SK-N-SH treated with all-trans-retinoic acid at 6 μM for 48 hours (cell line): Measurements from ENCODE around the gene TSC1.

Experiments
- ATAC-seq: fragments of 200-7000 bp; cut with Tn5 transposase; 3 replicates; pipeline ENCODE4 v1.9.1; 2020; ENCODE audit warnings: mild to moderate bottlenecking, moderate library complexity
- ARNTL ChIP-seq: fragments of 450-650 bp; formaldehyde crosslinking; IDR thresholded peaks from 2 replicates; pipeline ENCODE4 v1.5.0; 2020; ENCODE audit warnings: low read depth, mild to moderate bottlenecking, moderate library complexity, borderline replicate concordance
- BACH2 ChIP-seq: fragments of 250-450 bp; sonication (Bioruptor Pico); IDR thresholded peaks from 2 replicates; pipeline ENCODE4 v1.9.0; 2021; ENCODE audit warnings: mild to moderate bottlenecking, borderline replicate concordance
- CSDC2 ChIP-seq: fragments of 250-450 bp; sonication (Bioruptor Pico); IDR thresholded peaks from 2 replicates; pipeline ENCODE4 v1.5.0; 2020; ENCODE audit warnings: mild to moderate bottlenecking, moderate library complexity
- ESRRG ChIP-seq: fragments of 250-450 bp; sonication (Bioruptor Pico); IDR thresholded peaks from 2 replicates; pipeline ENCODE4 v1.6.1; 2021; ENCODE audit warnings: mild to moderate bottlenecking
- GLIS3 ChIP-seq: fragments of 250-450 bp; sonication (Bioruptor Pico); IDR thresholded peaks from 2 replicates; pipeline ENCODE4 v1.5.0; 2020; ENCODE audit warnings: mild to moderate bottlenecking, moderate library complexity
- ISL1 ChIP-seq: fragments of 250-450 bp; sonication (Bioruptor Pico); IDR thresholded peaks from 2 replicates; pipeline ENCODE4 v2.1.2; 2022; ENCODE audit warnings: mild to moderate bottlenecking, moderate library complexity
- OSR1 ChIP-seq: fragments of 250-450 bp; sonication (Bioruptor Pico); IDR thresholded peaks from 2 replicates; pipeline ENCODE4 v1.8.0; 2022; ENCODE audit warnings: moderate library complexity, mild to moderate bottlenecking, inconsistent platforms
- PPARA ChIP-seq: fragments of 250-450 bp; sonication (Bioruptor Pico); IDR thresholded peaks from 2 replicates; pipeline ENCODE4 v1.5.0; 2020; ENCODE audit warnings: mild to moderate bottlenecking, borderline replicate concordance
- RARB ChIP-seq: fragments of 250-450 bp; sonication (Bioruptor Pico); IDR thresholded peaks from 2 replicates; pipeline ENCODE4 v1.8.0; 2021; ENCODE audit warnings: mild to moderate bottlenecking, moderate library complexity
- SNAI2 ChIP-seq: fragments of 250-450 bp; sonication (Bioruptor Pico); IDR thresholded peaks from 2 replicates; pipeline ENCODE4 v1.5.0; 2020; ENCODE audit warnings: mild to moderate bottlenecking, moderate library complexity
- ZC3H10 ChIP-seq: fragments of 250-450 bp; sonication (Bioruptor Pico); IDR thresholded peaks from 2 replicates; pipeline ENCODE4 v1.5.1; 2021; ENCODE audit warnings: mild to moderate bottlenecking, moderate library complexity
- ZFP3 ChIP-seq: fragments of 250-450 bp; sonication (Bioruptor Pico); IDR thresholded peaks from 2 replicates; pipeline ENCODE4 v1.5.0; 2020; ENCODE audit warnings: mild to moderate bottlenecking, moderate library complexity
- ZFP30 ChIP-seq: fragments of 450-650 bp; formaldehyde crosslinking; IDR thresholded peaks from 2 replicates; pipeline ENCODE4 v1.5.0; 2022; ENCODE audit warnings: mild to moderate bottlenecking, moderate library complexity
- ZNF565 ChIP-seq: fragments of 450-650 bp; formaldehyde crosslinking; conservative IDR thresholded peaks from 2 replicates; pipeline ENCODE4 v1.5.0; 2020; ENCODE audit warnings: low read depth, mild to moderate bottlenecking, moderate library complexity
- ZNF70 ChIP-seq: fragments of 450-650 bp; formaldehyde crosslinking; IDR thresholded peaks from 2 replicates; pipeline ENCODE4 v1.5.0; 2020; ENCODE audit warnings: mild to moderate bottlenecking, moderate library complexity
- ZNF8 ChIP-seq: fragments of 450-650 bp; formaldehyde crosslinking; IDR thresholded peaks from 2 replicates; pipeline ENCODE4 v1.5.0; 2020; ENCODE audit warnings: mild to moderate bottlenecking, moderate library complexity
- TF ChIP-seq, protein P1 (sequence below): fragments of 250-450 bp; sonication (Bioruptor Pico); IDR thresholded peaks from 2 replicates; pipeline ENCODE4 v1.5.1; 2021; ENCODE audit warnings: mild to moderate bottlenecking, moderate library complexity
- TF ChIP-seq, protein P2 (sequence below): fragments of 250-450 bp; sonication (Bioruptor Pico); IDR thresholded peaks from 2 replicates; pipeline ENCODE4 v1.5.1; 2020; ENCODE audit warnings: low read depth, mild to moderate bottlenecking, moderate library complexity
- TF ChIP-seq, protein P3 (sequence below): fragments of 250-450 bp; sonication (Bioruptor Pico); IDR thresholded peaks from 2 replicates; pipeline ENCODE4 v1.8.0; 2021; ENCODE audit warnings: low read depth, mild to moderate bottlenecking, moderate library complexity, borderline replicate concordance
- TF ChIP-seq, protein P4 (sequence below): fragments of 250-450 bp; sonication (Bioruptor Pico); IDR thresholded peaks from 2 replicates; pipeline ENCODE4 v1.8.0; 2020; ENCODE audit warnings: mild to moderate bottlenecking, moderate library complexity, borderline replicate concordance

TSC1 gene

DNA sequence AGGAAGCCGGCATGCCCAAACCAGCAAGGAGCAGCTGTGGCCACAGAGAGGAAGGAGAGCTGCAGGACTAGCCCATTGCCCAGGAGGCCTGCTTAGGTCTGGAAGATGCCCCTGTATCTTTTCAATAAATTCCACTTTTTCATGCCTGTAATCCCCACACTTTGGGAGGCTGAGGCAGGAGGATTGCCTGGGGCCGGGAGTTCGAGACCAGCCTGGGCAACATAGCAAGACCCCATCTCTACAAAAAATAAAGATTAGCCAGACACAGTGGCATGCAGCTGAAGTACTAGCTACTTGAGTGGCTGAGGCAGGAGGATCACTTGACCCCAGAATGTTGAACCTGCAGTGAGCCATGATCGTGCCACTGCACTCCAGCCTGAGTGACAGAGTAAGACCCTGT lies 5.3 kb upstream of the TSC1 start:
- ATAC-seq, result no peak
- TF ChIP-seq, protein P1, sequence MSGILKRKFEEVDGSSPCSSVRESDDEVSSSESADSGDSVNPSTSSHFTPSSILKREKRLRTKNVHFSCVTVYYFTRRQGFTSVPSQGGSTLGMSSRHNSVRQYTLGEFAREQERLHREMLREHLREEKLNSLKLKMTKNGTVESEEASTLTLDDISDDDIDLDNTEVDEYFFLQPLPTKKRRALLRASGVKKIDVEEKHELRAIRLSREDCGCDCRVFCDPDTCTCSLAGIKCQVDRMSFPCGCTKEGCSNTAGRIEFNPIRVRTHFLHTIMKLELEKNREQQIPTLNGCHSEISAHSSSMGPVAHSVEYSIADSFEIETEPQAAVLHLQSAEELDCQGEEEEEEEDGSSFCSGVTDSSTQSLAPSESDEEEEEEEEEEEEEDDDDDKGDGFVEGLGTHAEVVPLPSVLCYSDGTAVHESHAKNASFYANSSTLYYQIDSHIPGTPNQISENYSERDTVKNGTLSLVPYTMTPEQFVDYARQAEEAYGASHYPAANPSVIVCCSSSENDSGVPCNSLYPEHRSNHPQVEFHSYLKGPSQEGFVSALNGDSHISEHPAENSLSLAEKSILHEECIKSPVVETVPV, result no peak

DNA sequence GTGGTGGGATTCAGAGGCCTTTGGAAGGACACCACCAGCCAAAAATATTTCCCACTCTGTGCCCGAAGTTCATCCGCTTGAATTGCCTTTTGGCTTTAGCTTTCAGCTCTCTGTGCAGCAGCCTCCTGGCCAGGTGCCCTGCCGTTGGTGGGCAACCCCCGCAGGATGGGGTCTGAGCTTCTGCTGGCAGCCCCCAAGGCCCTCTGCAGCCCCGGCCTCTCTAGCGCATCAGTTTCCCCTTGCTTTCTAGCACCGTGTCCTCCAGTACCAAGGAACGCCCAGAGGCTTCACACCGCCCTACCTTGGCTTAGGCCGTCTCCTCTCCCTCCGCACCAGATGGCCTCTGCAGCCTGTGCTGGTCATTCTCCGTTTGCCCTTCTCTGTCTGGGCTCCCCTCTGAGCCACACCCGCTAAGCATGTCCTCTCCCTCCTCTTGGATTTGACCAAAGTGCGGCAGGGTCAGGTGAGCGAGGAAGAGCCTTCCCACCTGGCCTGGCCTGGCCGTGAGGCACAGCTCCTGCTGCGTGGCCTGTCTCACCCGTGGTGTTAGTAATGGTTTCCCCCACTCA lies 4.2 kb upstream of the TSC1 start:
- TF ChIP-seq, protein P2, sequence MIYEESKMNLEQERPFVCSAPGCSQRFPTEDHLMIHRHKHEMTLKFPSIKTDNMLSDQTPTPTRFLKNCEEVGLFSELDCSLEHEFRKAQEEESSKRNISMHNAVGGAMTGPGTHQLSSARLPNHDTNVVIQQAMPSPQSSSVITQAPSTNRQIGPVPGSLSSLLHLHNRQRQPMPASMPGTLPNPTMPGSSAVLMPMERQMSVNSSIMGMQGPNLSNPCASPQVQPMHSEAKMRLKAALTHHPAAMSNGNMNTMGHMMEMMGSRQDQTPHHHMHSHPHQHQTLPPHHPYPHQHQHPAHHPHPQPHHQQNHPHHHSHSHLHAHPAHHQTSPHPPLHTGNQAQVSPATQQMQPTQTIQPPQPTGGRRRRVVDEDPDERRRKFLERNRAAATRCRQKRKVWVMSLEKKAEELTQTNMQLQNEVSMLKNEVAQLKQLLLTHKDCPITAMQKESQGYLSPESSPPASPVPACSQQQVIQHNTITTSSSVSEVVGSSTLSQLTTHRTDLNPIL (CRISPR knock-in tag), result no peak
- TF ChIP-seq BACH2 (no peak), ZC3H10 (CRISPR knock-in tag) (no peak), ZNF70 (CRISPR knock-in tag) (no peak), ZFP3 (CRISPR knock-in tag) (no peak), ISL1 (CRISPR knock-in tag) (no peak), ESRRG (CRISPR knock-in tag) (no peak), ARNTL (CRISPR knock-in tag) (no peak)
- TF ChIP-seq, protein P3, sequence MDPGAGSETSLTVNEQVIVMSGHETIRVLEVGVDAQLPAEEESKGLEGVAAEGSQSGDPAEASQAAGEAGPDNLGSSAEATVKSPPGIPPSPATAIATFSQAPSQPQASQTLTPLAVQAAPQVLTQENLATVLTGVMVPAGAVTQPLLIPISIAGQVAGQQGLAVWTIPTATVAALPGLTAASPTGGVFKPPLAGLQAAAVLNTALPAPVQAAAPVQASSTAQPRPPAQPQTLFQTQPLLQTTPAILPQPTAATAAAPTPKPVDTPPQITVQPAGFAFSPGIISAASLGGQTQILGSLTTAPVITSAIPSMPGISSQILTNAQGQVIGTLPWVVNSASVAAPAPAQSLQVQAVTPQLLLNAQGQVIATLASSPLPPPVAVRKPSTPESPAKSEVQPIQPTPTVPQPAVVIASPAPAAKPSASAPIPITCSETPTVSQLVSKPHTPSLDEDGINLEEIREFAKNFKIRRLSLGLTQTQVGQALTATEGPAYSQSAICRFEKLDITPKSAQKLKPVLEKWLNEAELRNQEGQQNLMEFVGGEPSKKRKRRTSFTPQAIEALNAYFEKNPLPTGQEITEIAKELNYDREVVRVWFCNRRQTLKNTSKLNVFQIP (CRISPR knock-in tag), result no peak
- TF ChIP-seq, all 23 proteins: peak for 0
- ATAC-seq, result no peak

DNA sequence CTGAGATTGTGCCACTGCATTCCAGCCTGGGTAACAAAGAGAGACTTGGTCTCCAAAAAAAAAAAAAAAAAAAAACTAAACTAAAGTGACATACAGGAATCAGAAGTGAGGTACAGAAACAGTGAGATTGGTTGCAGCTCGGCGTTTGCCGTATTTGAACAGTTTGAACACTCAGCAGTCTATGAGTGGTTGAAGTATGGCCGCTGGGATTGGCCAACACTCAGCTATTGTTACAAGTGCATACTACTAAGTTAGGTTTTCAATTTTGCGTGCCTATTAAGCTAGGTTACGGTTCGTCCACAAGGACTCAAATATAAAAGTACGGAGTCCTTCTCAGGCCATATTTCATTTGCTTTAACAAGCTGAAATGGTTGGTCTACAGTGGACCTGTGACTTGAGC lies 3.3 kb upstream of the TSC1 start:
- TF ChIP-seq, protein P4, sequence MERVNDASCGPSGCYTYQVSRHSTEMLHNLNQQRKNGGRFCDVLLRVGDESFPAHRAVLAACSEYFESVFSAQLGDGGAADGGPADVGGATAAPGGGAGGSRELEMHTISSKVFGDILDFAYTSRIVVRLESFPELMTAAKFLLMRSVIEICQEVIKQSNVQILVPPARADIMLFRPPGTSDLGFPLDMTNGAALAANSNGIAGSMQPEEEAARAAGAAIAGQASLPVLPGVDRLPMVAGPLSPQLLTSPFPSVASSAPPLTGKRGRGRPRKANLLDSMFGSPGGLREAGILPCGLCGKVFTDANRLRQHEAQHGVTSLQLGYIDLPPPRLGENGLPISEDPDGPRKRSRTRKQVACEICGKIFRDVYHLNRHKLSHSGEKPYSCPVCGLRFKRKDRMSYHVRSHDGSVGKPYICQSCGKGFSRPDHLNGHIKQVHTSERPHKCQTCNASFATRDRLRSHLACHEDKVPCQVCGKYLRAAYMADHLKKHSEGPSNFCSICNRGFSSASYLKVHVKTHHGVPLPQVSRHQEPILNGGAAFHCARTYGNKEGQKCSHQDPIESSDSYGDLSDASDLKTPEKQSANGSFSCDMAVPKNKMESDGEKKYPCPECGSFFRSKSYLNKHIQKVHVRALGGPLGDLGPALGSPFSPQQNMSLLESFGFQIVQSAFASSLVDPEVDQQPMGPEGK (CRISPR knock-in tag), result no peak
- TF ChIP-seq, protein P3 (CRISPR knock-in tag), result no peak
- no peak for TF ChIP-seq RARB (CRISPR knock-in tag)
- no peak for TF ChIP-seq ZFP30 (CRISPR knock-in tag)
- TF ChIP-seq ZNF70 (CRISPR knock-in tag), result no peak
- no peak for TF ChIP-seq ZNF565 (CRISPR knock-in tag)
- TF ChIP-seq GLIS3 (CRISPR knock-in tag), result no peak
- TF ChIP-seq ZNF8, result no peak
- no peak for TF ChIP-seq BACH2
- TF ChIP-seq OSR1 (CRISPR knock-in tag), result no peak
- no peak for TF ChIP-seq ARNTL (CRISPR knock-in tag)
- TF ChIP-seq SNAI2, result no peak
- TF ChIP-seq, protein P2 (CRISPR knock-in tag), result no peak
- TF ChIP-seq ZC3H10 (CRISPR knock-in tag), result no peak
- TF ChIP-seq PPARA (CRISPR knock-in tag), result no peak
- TF ChIP-seq ESRRG (CRISPR knock-in tag), result no peak
- TF ChIP-seq CSDC2 (CRISPR knock-in tag), result no peak
- TF ChIP-seq ISL1 (CRISPR knock-in tag), result no peak
- ATAC-seq, result no peak
